GM15510 (cell line): Measurements from ENCODE around the gene ATE1.

Experiments used
- POLR2A ChIP-seq: IDR thresholded peaks from 3 replicates; pipeline ENCODE4 v1.6.1; 2011; ENCODE audit warnings: borderline replicate concordance; ENCODE audit not compliant: insufficient read length; ENCODE audit errors: extremely low read depth

The ATE1 gene

DNA sequence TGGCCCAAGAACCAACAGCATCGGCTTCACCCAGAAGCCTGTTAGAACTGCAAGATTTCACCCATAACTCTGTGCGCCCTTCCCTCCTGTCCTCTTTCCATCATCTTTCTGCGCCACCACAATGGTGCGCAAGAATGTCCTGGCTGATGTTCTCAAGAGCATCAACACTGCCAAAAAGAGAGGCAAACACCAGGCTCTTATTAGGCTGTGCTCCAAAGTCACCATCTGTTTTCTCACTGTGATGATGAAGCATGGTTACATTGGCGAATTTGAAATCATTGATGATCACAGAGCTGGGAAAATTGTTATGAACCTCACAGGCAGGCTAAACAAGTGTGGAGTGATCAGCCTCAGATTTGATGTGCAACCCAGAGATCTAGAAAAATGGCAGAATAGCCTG, 214.3 kb downstream of the ATE1 start:
- TF ChIP-seq POLR2A, result no peak

DNA sequence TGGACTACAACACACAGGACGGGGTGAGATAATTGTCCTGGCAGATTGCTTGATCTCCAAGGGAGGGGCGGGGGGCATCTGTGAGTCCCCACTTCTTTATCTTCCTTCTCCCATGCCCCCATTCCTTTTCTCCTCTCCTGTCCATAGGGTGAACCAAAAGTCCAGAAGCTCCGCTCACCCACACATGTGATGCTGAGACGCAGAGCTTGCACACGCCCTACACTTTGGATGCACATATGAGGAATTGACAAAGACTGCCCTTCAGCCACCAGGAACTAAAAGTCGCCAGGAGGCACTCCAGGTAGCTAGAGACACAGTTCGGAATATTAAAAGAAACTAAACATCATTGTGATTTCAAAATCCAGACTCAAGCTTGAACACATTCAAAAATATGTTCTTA, 216.9 kb downstream of the ATE1 start:
- no peak for TF ChIP-seq POLR2A

DNA sequence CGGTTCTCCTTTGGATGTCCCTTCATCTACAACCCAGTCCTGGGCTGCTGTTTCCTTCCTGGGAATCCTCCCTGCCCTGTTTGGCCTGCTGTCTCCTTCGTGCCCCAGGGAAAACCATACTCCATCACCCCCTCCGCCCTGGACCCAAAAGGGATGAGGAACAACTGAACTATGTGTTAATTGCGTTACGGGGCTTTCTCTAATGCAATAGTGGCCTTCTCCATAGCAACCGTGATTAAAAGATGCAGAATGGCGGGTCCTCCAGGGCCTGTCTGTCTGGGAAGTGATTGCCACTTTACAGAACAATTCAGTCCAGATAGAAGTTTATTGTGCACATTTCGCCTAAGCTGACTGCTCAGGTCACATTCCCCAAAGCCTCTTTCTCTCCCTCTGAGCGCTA, 217.6 kb downstream of the ATE1 start:
- no peak for TF ChIP-seq POLR2A

- TF ChIP-seq POLR2A, result no peak
These were observed 218.2 kb downstream of the ATE1 start for GRCh38 chr10:121709675-121710073.

DNA sequence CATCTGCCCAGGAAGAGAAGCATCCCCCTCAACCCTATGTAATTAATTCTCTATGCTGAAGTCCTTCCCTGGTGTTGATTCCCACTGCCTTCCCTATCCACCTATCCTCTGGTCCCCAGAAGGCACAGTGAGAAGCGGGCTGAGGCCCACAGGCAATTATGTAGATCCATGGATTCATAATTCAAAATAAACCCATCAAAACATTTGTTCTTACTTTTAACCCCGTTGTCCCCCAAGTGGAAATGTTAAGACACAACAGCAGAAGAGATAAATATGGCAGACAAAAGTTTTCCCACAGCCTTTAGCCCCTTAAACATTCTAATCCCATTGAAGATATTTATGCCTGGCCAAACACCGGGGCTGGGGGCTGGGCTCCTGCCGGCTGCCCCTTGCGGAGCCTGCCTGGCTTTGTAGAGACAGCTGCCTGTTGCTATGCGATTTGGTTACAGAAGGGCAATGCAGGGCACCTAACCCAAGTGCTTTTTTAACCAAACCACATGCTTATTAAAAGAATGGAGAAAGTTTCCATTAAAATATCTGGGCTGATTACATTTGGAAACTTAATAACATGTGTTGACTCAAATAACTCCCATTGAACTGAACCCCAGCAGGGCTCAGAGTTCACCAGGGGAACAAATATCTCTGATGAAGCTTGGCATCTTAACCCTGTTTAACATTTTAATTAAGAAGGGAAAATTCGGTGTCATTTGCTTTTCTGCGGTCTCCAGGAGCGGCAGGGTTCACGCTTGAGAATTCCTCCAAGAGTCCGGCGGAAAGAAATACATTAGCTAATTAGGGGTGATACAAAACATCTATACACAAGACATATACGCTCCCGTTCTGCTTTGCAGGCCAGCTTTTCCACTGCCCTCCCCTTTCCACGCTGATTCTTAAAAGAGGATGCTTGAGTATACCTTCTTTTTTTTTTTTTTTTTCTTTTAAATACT, 218.8 kb downstream of the ATE1 start:
- no peak for TF ChIP-seq POLR2A

GRCh38 chr10:121702351-121703320, 225.2 kb downstream of the ATE1 start:
- no peak for TF ChIP-seq POLR2A

DNA sequence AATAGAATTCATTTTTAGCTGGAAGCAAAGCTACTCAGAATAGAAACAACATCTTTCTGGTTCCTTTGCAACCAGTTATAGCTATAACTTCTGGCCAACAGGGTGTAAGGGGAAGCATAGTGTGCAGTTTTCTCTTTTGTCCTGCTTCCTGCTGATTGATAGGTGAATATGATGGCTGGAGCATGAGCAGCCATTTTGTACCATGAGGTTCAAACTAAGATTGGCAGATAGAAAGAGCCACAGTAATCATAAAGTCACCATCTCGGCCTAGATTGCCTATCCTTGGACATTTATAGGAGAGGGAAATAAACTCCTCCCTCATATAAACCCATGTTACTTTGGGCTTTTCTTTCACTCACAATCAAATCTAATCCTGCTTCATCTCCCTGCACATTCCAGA, 227.4 kb downstream of the ATE1 start:
- TF ChIP-seq POLR2A, result no peak

- TF ChIP-seq POLR2A, result no peak
These were observed 228.9 kb downstream of the ATE1 start for GRCh38 chr10:121698902-121699301.

DNA sequence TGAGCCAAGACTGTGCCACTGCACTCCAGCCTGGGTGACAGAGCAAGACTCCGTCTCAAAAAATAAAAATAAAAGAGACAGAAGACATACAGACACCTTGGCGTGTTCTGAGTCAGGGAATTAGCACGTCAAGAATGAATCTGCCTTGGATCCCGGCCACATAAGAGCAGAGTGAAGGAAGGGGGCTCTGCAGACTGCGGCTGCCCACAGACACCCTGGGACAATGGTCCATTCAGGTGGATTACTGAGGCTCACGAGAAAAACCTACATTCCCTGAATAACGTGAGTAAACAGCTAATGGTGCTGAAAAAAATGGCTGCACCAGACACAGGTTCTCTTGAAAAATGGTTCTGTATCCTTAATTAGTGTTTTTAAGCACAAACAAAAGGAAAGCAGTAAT, 229.5 kb downstream of the ATE1 start:
- TF ChIP-seq POLR2A, result no peak

GRCh38 chr10:121696854-121697253, 231.0 kb downstream of the ATE1 start:
- no peak for TF ChIP-seq POLR2A

- TF ChIP-seq POLR2A, result no peak
These were observed 231.9 kb downstream of the ATE1 start for GRCh38 chr10:121695731-121696464.

DNA sequence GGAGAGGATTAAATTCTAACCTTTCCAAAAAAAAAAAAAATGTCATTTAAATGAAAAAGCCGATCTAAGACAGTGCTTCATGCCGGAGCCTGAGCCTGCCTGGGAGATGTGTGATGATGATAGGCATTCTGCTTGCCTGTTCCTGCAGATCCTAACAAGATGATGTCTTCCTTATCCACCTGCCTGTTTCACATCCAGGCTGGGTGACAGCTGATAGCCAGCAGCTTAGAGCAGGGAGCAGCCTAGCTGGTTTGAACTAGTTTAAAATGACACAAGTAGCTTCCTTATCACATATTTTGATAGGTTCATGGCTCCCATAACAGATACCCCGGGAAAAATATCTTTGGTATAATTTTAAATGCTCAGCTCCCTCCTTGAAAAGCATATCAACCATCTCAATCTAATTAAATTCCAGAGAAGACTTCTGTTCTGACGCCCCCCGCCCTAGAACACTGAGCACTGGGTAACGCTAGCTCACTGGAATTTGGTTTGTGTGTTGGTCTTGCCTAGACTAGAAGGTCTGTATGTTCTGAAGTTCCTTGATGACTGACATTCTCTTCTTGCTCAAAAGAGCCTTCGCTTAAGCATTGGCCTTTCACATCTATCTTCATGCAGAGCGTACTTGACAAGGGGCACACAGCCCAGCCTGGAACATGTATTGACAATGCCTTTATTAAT, 232.7 kb downstream of the ATE1 start:
- no peak for TF ChIP-seq POLR2A

DNA sequence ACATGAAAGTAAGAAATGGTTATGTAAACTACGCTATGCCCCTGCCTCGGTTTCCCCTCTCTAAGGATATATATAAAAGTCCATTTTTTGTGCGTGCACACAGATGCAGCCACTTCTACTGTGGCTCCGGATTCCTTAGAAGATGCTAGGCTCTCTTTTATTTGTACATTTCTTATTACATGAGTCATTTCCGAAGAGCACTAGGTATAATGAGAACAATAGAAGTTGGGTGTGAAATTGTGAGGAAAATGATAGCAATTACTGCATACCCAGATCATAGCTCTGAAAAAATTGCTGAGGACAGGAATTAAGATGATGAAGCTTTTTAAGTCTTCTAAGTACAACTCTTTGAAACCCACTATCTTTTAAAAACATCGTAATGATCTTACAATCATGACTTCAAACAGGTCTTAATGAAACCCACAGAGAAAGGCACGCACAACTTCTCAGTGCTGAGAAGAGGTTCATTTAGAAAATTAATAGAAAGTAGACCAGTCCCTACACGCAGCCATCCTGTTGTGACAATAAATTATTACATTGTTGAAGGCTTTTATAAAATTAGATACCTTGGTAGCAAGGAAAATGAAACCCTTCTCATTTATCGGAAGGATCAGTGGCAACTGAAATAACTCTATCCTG, 233.4 kb downstream of the ATE1 start:
- TF ChIP-seq POLR2A, result no peak

GRCh38 chr10:121692626-121693025, 235.2 kb downstream of the ATE1 start:
- no peak for TF ChIP-seq POLR2A
